CD4-positive, alpha-beta T cell treated with Interleukin-17A for 4 hours (primary cell): ENCODE results near the gene FAM174C.

Experiments
- DNase-seq: peaks from one replicate; pipeline ENCODE4 v3.0.0-alpha.2; 2020; ENCODE audit warnings: mixed read lengths

FAM174C gene

DNA sequence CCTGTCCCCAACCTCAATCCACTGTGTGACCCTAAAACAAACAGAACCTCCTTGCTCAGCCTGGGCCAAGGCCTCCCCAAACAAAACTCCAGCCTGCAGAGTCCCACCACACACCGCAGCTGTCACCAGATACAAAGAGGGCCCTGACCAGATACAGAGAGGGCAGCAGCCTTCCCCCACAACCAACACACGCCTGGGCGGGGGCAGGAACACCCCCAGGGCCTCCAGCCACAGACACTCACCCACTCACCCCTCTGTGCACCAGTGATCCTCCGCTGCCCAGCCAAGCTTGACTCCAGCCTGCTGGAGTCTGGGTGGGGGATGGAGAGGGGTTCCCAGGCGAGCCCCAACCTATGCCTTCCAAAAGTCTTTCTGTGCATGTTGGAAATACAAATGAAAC lies 12.1 kb upstream of the FAM174C start:
- DNase-seq: no peak

DNA sequence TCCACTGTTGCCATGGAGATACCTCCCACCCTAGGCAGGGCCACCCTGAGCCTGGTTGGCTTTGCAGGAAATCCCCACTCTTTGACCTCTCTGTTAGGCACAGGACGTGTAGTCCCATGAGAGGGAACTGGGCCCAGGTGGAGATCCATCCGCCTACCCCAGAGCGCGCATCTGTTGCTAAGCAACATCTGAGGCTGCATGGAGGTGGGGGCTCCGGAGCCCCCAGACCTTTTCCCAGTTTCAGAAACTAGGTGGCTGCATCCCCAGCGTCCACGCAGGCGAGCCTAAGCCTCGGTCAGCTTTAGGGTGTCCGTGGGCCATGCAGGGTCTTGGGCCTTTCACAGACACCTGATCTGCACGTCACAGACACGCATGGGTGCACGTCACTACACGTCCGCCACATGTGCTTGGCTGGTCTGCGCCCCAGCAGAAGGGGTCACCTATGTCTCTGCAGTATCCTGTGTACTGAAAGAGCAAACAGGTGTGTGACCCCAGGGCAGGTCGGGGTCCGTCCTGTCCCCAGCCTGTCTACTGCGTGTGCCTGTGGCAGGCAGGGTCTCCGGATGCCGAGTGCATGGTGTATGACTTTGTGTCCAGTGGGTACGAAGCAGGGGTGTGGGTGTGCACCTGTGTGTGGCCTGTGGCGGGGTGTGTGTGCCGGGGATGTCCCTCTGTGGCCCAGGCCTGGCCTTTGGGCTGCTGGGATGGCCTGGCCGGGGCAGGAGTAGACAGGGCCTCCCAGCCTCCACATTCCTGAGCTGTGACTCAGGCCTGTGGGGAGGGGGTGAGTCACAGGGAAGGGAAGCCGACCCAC lies 10.3 kb upstream of the FAM174C start:
- DNase-seq: no peak

DNA sequence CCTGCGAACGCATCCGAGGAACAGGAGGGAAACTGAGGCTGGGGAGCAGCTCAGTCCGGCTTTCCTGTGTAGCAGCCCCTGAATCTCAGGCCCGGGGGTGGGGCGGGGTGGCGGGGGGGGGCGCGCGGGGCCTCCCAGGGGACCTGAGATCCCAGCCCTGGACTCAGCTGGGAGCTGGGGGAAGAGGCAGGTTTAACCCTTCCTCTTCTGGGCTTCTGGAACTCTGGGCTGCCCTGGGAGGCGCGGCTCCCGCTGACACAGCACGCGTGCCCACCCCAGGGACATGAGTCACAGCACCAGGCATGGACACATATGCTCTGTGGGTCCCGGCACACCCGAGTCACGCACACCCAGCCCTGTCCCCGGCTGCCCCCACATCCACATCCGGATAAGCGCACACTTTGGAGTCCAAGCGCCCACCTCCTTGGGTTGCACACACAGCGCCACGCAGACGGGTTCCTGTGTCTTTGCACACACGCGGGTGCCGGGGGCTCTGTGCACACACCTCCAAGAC lies 9.7 kb upstream of the FAM174C start:
- DNase-seq: peak; percentile 66

DNA sequence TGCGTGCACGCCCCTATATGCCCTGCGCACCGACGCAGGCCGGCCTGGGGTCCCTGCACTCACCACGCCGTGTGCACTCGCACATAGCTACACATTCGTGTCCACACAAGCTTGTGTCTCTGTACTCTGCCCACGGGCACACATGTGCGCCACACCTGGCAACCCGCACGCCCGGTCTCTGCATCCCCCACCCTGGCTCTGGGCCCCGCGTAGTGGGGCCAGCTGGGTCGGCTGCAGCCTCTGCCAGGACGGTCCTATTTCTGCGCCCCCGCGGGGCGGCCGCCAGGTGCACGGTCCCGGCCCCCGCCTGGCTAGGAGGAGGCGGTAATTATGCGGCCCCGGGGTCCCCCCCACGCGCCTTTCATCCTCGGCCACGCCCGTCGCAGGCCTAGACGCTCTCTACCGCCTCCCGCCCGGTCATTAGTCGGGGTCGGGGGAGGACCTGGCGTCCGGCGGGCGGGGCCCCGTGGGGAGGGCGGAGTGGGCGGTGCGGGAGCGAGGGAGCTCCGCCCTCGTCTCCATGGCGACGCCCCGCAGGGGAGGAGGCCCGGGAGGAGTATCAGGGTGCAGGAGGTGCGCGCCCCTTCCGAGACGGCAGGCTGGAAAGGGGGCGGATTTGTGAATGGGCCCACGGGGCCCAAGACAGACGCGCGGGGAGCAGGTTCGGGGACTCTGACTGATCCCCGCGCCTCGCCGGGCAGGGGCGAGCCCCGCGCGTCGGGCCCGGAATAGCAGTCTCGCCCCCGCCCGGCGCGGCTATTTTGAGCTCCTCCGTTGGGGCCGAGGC lies 9.0 kb upstream of the FAM174C start:
- peak; percentile 88 for DNase-seq

DNA sequence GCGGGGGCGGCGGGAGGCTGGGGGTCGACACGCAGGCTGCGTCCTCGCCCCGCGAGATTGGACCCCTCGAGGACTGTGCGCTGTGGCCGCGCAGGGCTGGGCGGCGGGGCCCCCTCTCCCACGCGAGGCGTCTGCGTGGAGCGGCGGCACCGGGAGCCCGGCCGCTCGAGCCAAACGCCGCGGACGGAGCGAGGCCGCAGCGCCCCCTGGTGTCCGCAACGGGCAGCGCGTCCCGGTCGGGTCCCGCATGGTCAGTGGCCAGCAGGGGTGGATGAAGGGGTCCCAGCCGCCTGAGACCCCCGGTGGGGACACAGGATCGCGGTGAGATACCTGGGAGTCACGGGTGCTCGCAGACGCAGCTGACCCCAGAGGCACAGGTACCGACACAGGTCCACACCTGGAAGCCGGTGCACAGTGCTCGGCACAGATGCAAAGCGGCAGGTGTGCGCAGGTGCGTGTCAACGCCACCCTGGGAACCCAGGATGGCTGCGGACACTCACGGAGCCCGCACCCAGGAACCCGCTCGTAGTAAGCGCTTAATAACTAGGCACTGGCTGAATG lies 8.3 kb upstream of the FAM174C start:
- DNase-seq: peak; percentile 76

DNA sequence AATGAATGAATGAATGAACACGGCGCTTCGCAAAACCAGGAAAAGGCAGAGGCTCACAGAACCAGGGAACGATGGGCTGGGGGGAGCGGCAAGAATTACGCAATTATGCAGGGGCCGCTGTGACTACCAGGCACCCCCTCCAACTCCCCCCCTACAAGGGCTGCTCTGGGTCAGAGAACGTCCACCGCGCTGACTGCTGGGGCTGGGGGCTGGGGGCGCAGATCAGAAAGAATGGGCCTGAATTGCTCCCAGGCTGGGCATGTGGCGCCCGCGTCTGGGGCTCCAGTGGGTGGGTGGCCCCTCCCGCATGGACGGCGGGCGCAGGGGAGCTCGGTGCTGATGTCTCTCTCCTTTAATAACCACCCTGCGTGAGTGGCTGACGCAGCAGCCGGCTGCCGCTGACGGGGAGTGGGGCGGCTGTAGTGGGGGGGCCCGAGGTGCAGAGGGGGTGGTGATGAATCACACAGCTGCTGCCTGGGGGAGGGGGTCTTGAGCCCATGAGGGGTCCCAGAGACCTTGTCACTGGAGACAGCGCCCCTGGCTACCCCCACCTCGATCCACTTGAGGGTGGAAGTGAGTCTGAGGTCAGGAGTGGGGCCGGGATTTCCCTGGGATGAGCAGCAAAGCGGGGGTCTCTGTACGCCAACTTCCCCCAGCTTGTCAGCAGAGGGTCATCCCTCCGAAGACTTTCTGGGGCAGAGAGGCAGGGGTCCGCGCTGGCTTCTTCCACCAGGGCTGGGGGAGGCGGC lies 7.7 kb upstream of the FAM174C start:
- DNase-seq: no peak

DNA sequence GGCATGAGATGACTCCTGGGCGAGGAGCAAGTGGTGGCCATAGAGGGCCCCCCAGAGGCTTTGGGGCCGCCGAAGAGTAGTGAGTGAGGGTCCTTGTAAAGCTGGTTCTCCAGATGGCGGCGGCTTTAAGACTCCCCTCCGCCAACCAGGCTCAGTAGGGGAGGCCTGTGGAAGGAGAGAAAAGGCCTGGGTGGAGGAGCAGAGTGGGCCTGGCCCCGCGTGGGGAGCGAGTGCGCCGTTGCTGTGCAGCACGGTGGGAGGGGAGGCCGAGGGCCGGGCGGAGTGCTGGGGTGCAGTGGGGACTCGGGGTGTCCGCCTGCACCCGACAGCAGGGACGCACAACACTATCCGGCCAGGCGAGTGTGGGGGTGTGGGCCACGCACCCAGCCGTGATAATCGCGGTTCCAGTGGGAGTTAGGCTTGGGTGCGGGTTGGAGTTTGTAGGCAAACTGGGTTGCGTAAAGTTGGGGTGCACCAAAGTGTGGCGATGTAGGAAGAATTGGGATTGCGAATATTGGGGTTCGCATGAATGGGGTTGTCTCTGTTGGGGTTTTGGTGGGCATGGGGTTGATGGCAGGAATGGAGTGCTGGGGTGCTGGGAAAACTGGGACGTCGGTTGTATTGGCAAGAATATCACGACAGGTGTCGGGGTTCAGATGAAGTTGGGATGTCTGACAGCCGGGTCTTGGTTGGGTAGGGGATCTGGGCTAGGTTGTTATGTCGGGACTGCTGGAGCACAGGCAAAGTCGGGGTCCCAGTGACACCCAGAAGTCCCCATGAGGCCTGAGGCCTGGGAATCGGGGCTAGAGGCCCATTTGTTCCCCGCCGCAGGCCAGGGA lies 6.9 kb upstream of the FAM174C start:
- no peak for DNase-seq

DNA sequence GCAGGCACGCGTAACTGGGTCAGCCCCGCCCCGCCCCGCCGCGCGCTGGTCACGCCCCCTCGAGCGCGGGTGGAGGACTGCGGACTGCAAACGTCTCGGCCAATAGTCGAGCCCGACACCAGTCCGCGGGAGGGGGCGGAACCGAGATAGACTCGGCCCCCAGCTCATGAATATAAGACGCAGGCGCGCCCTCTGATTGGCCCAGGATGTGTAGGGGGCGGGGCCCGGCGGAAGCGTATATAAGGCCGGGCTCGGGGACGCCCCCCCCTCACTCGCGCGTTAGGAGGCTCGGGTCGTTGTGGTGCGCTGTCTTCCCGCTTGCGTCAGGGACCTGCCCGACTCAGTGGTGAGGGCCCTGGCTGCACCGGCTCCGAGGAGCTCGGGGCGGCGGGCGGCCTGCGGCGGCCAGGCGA lies 6.3 kb upstream of the FAM174C start, which contains the start of gene CIRBP:
TSS of gene CIRBP (plus strand) at position 268 of the 413 bp plus-strand sequence. CDS start 1,602 bp downstream, outside the sequence.
- DNase-seq: peak; percentile 99

DNA sequence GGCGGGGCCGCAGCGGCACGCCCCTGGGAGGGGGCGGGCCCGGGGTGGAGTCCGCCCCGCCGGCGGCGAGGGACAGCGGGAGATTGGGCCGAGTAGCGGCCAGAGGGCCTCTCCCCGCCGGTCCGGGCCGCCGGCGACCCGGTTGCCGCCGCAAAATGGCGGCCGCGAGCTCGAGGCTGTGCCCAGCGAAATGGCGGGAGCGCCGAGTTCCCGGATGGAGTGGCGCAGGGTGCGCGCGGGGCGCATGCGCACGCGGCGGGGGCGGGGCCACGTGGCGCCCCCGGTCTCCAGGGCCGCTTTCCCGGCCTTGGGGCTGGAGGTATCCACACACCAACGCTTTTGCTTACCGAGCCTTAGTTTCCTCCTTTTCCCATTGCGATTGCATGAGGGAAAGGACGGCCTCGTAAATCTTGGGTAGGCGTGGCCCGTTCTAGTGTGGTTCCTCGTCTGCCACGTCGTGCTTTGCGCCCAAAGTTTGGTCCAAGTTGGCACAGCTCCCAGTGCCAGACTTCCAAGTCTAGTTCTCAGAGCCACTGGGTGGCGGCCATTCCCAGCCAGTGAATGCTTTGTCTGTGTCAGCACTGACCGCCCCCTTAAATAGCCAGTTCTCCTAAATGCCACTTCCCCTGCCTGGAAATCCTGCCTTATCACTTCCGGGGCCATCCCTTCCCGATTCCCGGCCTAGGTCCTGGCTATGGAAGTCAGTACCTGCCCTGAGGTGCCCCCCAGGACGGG lies 5.7 kb upstream of the FAM174C start:
- peak; percentile 89 for DNase-seq

DNA sequence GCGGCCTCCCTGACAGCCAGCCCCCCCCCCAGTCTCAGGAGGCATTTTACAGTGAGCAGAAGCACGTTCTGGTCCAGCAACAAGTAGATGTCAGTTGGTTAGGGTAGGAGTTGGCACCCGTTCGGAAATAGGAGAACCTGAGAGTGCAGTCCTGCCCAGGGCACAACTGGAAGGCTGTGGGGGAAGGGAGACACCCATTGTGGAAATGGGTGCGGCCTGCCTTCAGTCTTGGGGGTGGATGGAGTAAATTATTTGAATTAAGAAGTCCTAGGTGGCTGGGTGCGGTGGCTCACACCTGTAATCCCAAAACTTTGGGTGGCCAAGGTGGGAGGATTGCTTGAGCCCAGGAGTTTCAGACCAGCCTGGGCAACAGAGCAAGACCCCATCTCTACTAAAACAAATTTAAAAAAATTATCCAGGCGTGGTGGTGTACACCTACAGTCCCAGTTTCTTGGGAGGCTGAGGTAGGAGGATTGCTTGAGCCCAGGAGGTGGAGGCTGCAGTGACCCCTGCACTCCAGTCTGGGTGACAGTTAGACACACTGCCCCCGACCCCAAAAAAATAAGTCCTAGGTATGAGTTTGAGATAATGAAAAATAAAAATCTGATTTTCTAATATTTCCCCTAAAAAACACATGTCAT lies 5.0 kb upstream of the FAM174C start:
- DNase-seq: no peak

DNA sequence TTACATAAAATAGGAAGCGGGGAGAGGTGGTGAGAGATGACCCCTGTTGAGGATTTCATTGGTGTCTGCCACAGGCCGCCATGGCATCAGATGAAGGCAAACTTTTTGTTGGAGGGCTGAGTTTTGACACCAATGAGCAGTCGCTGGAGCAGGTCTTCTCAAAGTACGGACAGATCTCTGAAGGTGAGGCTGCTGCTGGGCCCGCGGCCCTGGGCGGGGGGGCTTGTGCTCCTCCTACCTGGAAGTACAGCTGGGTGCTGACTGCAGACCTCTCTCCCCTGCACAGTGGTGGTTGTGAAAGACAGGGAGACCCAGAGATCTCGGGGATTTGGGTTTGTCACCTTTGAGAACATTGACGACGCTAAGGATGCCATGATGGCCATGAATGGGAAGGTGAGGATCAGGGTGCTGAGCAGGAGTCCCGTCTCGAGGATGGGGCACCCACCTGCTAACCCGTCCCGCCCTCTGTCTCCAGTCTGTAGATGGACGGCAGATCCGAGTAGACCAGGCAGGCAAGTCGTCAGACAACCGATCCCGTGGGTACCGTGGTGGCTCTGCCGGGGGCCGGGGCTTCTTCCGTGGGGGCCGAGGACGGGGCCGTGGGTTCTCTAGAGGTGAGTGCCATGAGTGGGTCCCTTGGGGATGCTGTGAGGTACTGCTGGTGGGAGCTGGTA lies 4.3 kb upstream of the FAM174C start:
- peak; percentile 8 for DNase-seq

DNA sequence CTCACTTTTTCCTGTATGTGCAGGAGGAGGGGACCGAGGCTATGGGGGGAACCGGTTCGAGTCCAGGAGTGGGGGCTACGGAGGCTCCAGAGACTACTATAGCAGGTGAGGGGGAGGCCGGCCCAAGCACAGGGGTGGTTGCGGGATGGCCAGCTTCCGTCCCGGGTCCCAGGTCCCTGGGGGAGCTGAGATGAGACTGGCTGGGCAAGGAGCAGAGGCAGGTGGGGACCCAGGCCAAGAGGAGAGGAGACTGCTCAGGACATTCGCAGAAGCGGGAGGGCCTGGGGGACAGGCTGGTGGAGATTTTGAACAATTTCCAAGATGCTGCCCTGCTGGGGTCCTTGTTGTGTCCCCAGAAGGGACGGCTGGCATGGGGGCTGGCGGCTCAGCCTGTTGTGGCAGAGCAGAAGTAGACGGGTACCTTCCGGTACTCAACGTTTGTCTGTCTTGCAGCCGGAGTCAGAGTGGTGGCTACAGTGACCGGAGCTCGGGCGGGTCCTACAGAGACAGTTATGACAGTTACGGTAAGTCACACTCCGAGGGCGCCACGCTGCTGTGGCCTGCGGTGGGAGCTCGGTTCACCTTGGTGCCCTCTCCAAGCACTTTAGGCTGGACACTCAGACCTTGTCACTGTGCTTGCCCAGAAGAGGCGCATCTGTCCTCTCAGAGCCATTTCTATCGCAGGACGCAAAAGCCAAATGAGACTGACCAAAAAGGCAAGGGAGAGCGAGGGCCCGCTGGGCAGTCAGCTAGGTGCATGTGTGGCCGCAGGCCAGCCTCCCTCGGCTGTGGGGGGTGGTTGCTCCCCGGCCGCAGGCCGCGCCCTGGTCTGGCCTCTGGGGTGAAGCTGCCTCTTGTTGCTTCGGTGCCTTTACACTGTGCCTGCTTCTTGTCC lies 3.6 kb upstream of the FAM174C start:
- peak; percentile 4 for DNase-seq

DNA sequence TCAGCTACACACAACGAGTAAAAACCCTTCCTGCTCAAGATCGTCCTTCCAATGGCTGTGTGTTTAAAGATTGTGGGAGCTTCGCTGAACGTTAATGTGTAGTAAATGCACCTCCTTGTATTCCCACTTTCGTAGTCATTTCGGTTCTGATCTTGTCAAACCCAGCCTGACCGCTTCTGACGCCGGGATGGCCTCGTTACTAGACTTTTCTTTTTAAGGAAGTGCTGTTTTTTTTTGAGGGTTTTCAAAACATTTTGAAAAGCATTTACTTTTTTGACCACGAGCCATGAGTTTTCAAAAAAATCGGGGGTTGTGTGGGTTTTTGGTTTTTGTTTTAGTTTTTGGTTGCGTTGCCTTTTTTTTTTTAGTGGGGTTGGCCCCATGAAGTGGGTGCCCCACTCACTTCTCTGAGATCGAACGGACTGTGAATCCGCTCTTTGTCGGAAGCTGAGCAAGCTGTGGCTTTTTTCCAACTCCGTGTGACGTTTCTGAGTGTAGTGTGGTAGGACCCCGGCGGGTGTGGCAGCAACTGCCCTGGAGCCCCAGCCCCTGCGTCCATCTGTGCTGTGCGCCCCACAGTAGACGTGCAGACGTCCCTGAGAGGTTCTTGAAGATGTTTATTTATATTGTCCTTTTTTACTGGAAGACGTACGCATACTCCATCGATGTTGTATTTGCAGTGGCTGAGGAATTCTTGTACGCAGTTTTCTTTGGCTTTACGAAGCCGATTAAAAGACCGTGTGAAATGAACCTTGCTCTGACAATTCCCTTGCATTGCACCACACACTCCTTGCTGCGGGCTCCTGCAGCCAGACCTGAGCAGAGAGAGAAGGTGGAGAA lies 2.7 kb upstream of the FAM174C start:
- DNase-seq: no peak

DNA sequence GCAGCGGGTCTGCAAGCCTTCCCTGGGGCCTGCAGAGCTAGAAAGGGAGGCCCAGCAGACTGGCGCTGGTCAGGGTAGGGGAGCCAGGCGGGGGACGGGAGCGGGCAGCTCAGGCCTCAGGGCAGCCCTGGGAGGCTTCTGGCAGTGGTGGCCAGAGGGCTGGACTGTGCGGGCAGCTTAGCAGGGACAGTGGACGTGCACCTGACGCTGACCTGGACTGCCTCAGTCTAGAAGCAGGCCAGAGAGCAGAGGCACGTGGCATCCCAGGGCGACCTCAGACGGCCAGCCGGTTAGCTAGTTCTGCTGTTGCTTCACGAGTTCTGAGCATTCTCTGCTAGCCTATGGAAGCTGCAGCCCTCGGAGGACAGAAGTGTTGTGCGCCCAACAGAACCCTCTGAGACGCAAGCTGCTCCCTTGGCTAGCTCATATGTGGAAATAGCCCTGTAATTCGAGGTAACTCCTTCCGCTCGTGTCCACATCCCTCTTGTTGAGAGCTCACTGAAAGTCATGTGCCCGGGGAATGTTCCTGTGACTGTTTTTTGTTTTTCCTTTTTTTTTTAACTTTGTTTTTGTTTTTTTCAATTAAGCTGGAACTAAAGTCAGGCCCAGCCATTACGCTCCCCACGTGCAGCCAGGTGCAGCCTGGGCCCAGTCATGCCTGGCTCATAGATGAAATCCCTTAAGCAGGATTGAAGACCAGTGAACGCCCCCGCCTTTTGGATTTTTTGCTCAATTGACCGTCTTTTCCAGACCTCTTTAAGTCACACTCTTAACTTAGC lies 1.9 kb upstream of the FAM174C start:
- DNase-seq: no peak

DNA sequence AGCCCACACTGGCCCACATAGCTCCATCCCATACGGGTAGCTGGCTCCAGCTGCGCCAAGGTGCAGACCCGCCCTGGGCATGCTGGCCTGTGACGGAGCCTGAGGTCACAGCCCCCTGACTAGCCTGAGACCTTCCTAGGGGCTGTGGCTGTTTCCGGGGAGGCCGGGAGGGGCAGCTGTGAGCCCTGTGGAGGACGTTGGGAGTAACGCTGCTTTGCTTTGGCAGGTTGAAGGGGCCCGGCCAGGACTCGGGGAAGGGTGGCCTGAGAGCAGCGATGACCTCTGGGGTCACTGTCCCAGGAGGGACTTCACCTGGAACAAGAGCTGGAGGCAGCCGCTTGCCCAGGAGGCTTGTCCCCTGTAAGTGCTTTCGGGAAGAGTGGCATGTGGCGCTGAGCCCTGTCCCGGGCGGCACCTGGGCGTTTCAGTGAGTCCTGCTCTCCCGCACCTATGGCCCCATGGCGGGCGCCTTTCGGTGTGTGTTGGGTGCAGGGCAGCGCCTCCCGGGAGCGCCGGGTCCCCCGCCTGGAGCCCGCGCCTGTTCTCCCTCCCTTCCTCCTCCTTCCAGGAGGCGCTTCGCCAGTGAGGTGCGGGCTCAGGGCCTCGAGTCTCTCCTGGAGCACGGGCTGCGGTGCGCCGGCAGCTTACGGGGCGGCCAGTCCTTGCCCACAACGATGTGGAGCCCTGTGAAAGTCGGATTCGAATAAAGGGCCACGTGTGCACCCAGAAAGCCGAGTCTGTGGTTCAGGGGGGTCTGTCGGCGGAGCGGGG lies 1.1 kb upstream of the FAM174C start:
- no peak for DNase-seq

DNA sequence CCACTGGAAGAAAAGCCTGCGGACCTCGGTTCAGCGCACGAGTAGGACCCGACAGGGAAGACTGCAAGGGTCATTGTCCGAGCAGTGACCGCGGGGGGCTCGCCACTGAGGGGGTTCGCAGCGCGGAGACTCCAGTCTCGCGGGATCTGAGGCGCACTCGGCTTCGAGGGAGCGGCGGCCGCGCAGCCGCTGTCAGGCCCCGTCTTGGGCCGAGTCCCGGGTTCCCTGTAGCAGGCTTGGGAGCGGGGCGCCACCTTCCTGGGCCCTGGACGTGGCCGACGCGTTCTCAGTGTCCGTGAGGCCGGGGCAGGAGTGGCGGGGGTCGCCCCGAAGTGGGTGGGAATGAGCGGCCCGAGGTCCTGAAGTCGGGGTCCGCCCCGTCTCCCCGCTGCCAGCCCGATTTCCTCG lies 474 bp upstream of the FAM174C start:
- DNase-seq: no peak
